ENCODE results near the gene ICAM4.
"Not testable (repeated sequence)": the region's sequence is repeated elsewhere in the genome, so short reads cannot be mapped to it uniquely, and the experiment has no call there.

ICAM4 gene

GRCh38 chr19:10286803-10287737, at the start of gene ICAM4:
Gene ICAM4 (plus strand): TSS chr19:10286955. CDS start chr19:10287013, 58 bp downstream.
- Histone ChIP-seq H3K9me3 (ENCODE audit: low read length) (no peaks in the 10 kb centered on the region), H3K36me3 (ENCODE audit: insufficient read depth, low read length) (peaks cover 19% of the 10 kb centered on the region), H3K4me1 (ENCODE audit: insufficient read depth, low read length) (peaks cover 29% of the 10 kb centered on the region), H3K27me3 (ENCODE audit: insufficient read depth, low read length) (peaks cover 21% of the 10 kb centered on the region), H2AFZ (ENCODE audit: low read depth, low read length) (no peak within 1 kb of the TSS), H3K4me3 (ENCODE audit: low read length) (no peak within 1 kb of the TSS)

GRCh38 chr19:10237702-10238101, 49.1 kb upstream of the ICAM4 start:
- no peaks in the 10 kb centered on the region for H3K27me3 ChIP-seq (ENCODE audit: insufficient read depth, low read length)
- H2AFZ ChIP-seq (ENCODE audit: low read depth, low read length), result no peak overlapping the region
- no peaks in the 10 kb centered on the region for H3K9me3 ChIP-seq (ENCODE audit: low read length)
- H3K36me3 ChIP-seq (ENCODE audit: insufficient read depth, low read length), result no peaks in the 10 kb centered on the region
- H3K4me1 ChIP-seq (ENCODE audit: insufficient read depth, low read length), result no peaks in the 10 kb centered on the region
- no peak overlapping the region for H3K4me3 ChIP-seq (ENCODE audit: low read length)

- Histone ChIP-seq H2AFZ (ENCODE audit: low read depth, low read length) (no peak overlapping the region), H3K4me1 (ENCODE audit: insufficient read depth, low read length) (no peaks in the 10 kb centered on the region), H3K27me3 (ENCODE audit: insufficient read depth, low read length) (no peaks in the 10 kb centered on the region), H3K4me3 (ENCODE audit: low read length) (no peak overlapping the region), H3K9me3 (ENCODE audit: low read length) (no peaks in the 10 kb centered on the region), H3K36me3 (ENCODE audit: insufficient read depth, low read length) (no peaks in the 10 kb centered on the region)
These were observed 48.5 kb upstream of the ICAM4 start for GRCh38 chr19:10238172-10238783.

- H3K27me3 ChIP-seq (ENCODE audit: insufficient read depth, low read length); H2AFZ ChIP-seq (ENCODE audit: low read depth, low read length); H3K4me1 ChIP-seq (ENCODE audit: insufficient read depth, low read length); H3K36me3 ChIP-seq (ENCODE audit: insufficient read depth, low read length); H3K4me3 ChIP-seq (ENCODE audit: low read length); H3K9me3 ChIP-seq (ENCODE audit: low read length): not testable (repeated sequence)
These were observed 44.8 kb upstream of the ICAM4 start for GRCh38 chr19:10241826-10242449.

GRCh38 chr19:10243606-10244005, 43.1 kb upstream of the ICAM4 start:
- no peaks in the 10 kb centered on the region for H3K27me3 ChIP-seq (ENCODE audit: insufficient read depth, low read length)
- no peak overlapping the region for H2AFZ ChIP-seq (ENCODE audit: low read depth, low read length)
- no peaks in the 10 kb centered on the region for H3K9me3 ChIP-seq (ENCODE audit: low read length)
- H3K4me3 ChIP-seq (ENCODE audit: low read length), result no peak overlapping the region
- no peaks in the 10 kb centered on the region for H3K4me1 ChIP-seq (ENCODE audit: insufficient read depth, low read length)
- H3K36me3 ChIP-seq (ENCODE audit: insufficient read depth, low read length), result no peaks in the 10 kb centered on the region

- Histone ChIP-seq H3K9me3 (ENCODE audit: low read length) (no peaks in the 10 kb centered on the region), H3K4me1 (ENCODE audit: insufficient read depth, low read length) (no peaks in the 10 kb centered on the region), H3K36me3 (ENCODE audit: insufficient read depth, low read length) (no peaks in the 10 kb centered on the region), H2AFZ (ENCODE audit: low read depth, low read length) (no peak overlapping the region), H3K4me3 (ENCODE audit: low read length) (no peak overlapping the region), H3K27me3 (ENCODE audit: insufficient read depth, low read length) (no peaks in the 10 kb centered on the region)
These were observed 41.4 kb upstream of the ICAM4 start for GRCh38 chr19:10245189-10245939.

- Histone ChIP-seq H3K4me3 (ENCODE audit: low read length) (no peak overlapping the region), H3K27me3 (ENCODE audit: insufficient read depth, low read length) (no peaks in the 10 kb centered on the region), H3K9me3 (ENCODE audit: low read length) (no peaks in the 10 kb centered on the region), H2AFZ (ENCODE audit: low read depth, low read length) (no peak overlapping the region), H3K4me1 (ENCODE audit: insufficient read depth, low read length) (no peaks in the 10 kb centered on the region), H3K36me3 (ENCODE audit: insufficient read depth, low read length) (no peaks in the 10 kb centered on the region)
These were observed 40.2 kb upstream of the ICAM4 start for GRCh38 chr19:10246511-10246910.

- Histone ChIP-seq H3K9me3 (ENCODE audit: low read length) (no peaks in the 10 kb centered on the region), H3K27me3 (ENCODE audit: insufficient read depth, low read length) (no peaks in the 10 kb centered on the region), H3K4me3 (ENCODE audit: low read length) (peak within 1 kb of the TSS; percentile 73), H3K36me3 (ENCODE audit: insufficient read depth, low read length) (peaks cover 27% of the 10 kb centered on the region), H2AFZ (ENCODE audit: low read depth, low read length) (peak within 1 kb of the TSS; percentile 79), H3K4me1 (ENCODE audit: insufficient read depth, low read length) (peaks cover 6% of the 10 kb centered on the region)
These were observed 34.7 kb upstream of the ICAM4 start, which contains the start of gene MRPL4 for GRCh38 chr19:10251792-10252694. Gene MRPL4 (plus strand): TSS chr19:10252214. CDS start chr19:10252254, 40 bp downstream.

GRCh38 chr19:10252707-10253106, 34.0 kb upstream of the ICAM4 start:
- H3K27me3 ChIP-seq (ENCODE audit: insufficient read depth, low read length), result no peaks in the 10 kb centered on the region
- H2AFZ ChIP-seq (ENCODE audit: low read depth, low read length), result peak overlapping the region; percentile 79
- no peaks in the 10 kb centered on the region for H3K9me3 ChIP-seq (ENCODE audit: low read length)
- peaks cover 6% of the 10 kb centered on the region for H3K4me1 ChIP-seq (ENCODE audit: insufficient read depth, low read length)
- peaks cover 33% of the 10 kb centered on the region for H3K36me3 ChIP-seq (ENCODE audit: insufficient read depth, low read length)
- peak overlapping the region; percentile 73 for H3K4me3 ChIP-seq (ENCODE audit: low read length)

GRCh38 chr19:10254244-10254643, 32.5 kb upstream of the ICAM4 start:
- no peaks in the 10 kb centered on the region for H3K9me3 ChIP-seq (ENCODE audit: low read length)
- peaks cover 8% of the 10 kb centered on the region for H3K4me1 ChIP-seq (ENCODE audit: insufficient read depth, low read length)

GRCh38 chr19:10255358-10255757, 31.4 kb upstream of the ICAM4 start:
- H3K9me3 ChIP-seq (ENCODE audit: low read length), result no peaks in the 10 kb centered on the region
- peaks cover 44% of the 10 kb centered on the region for H3K36me3 ChIP-seq (ENCODE audit: insufficient read depth, low read length)
- peaks cover 8% of the 10 kb centered on the region for H3K4me1 ChIP-seq (ENCODE audit: insufficient read depth, low read length)
- H2AFZ ChIP-seq (ENCODE audit: low read depth, low read length), result no peak overlapping the region
- H3K27me3 ChIP-seq (ENCODE audit: insufficient read depth, low read length), result no peaks in the 10 kb centered on the region
- H3K4me3 ChIP-seq (ENCODE audit: low read length), result no peak overlapping the region

More at GRCh38 chr19:10254244-10254643, 32.5 kb upstream of the ICAM4 start:
- Histone ChIP-seq H3K36me3 (ENCODE audit: insufficient read depth, low read length) (peaks cover 42% of the 10 kb centered on the region), H3K27me3 (ENCODE audit: insufficient read depth, low read length) (no peaks in the 10 kb centered on the region), H2AFZ (ENCODE audit: low read depth, low read length) (no peak overlapping the region), H3K4me3 (ENCODE audit: low read length) (no peak overlapping the region)

- H3K4me1 ChIP-seq (ENCODE audit: insufficient read depth, low read length), result peaks cover 8% of the 10 kb centered on the region
- H3K4me3 ChIP-seq (ENCODE audit: low read length), result no peak overlapping the region
- no peaks in the 10 kb centered on the region for H3K9me3 ChIP-seq (ENCODE audit: low read length)
- no peaks in the 10 kb centered on the region for H3K27me3 ChIP-seq (ENCODE audit: insufficient read depth, low read length)
- no peak overlapping the region for H2AFZ ChIP-seq (ENCODE audit: low read depth, low read length)
- H3K36me3 ChIP-seq (ENCODE audit: insufficient read depth, low read length), result peaks cover 44% of the 10 kb centered on the region
These were observed 30.2 kb upstream of the ICAM4 start for GRCh38 chr19:10256551-10256950.

Data from neuron (in vitro differentiated cells).